GM12878 (cell line): ENCODE results near the gene PLEKHS1. TPM values are rescaled to one million over a fixed set of nuclear protein-coding genes. Genes with fewer than 3 reads are reported as not detected.

Experiments used
- ATAC-seq: fragments of 200-7000 bp; cut with Tn5 transposase; 3 replicates; pipeline ENCODE4 v1.9.1; 2020; ENCODE audit warnings: mild to moderate bottlenecking, moderate library complexity
- BruUV-seq: library from RNA; stranded (reverse); fragments of 400-500 nt; replicated peaks from 2 replicates; lab custom pipeline; 2021; lab: Mats Ljungman, UMichigan
- CTCF ChIA-PET: fragments of 300-600 bp; sonication (Branson Sonifier 250); formaldehyde crosslinking; extraction: SDS; loops from one replicate; lab custom pipeline; 2021; ENCODE audit warnings: inconsistent platforms; lab: Yijun Ruan, JAX
- POLR2A ChIA-PET: fragments of 350-600 bp; formaldehyde crosslinking; extraction: SDS; loops from one replicate; lab custom pipeline; 2021; ENCODE audit warnings: inconsistent platforms; lab: Charles Lee
- RAD21 ChIA-PET: fragments of 300-600 bp; sonication (Branson Sonifier 250); formaldehyde crosslinking; loops from one replicate; lab custom pipeline; 2023; ENCODE audit warnings: antibody characterized with exemption; ENCODE audit not compliant: unreplicated experiment; lab: Charles Lee
- SMC1A ChIA-PET: fragments of 300-600 bp; sonication (Branson Sonifier 250); formaldehyde crosslinking; loops from one replicate; lab custom pipeline; 2023; ENCODE audit not compliant: unreplicated experiment, uncharacterized antibody; lab: Charles Lee
- DNase-seq: peaks from one replicate; pipeline ENCODE4 v3.0.0-alpha.2; 2011; ENCODE audit warnings: low read depth, low spot score
- FAIRE-seq: peaks from 3 replicates; lab custom pipeline; 2011; peaks lifted over from hg19 to GRCh38; lab: Jason Lieb, UNC
- H2AFZ ChIP-seq: 2 replicates; pipeline ENCODE4 v1.6.0; 2011; ENCODE audit warnings: low read depth, low read length, control low read depth; ENCODE audit not compliant: control insufficient read depth
- H3K27ac ChIP-seq: 2 replicates; pipeline ENCODE4 v1.5.1; 2011; ENCODE audit warnings: control low read depth; ENCODE audit not compliant: control insufficient read depth, insufficient read depth
- H3K27me3 ChIP-seq, 2 experiments: replicated peaks in 1 of 2; 2 replicates each; pipeline versions ENCODE4 v1.6.0 to v1.6.1; 2011; ENCODE audit warnings: low read length in 1 of 2; ENCODE audit not compliant: control insufficient read depth in 2 of 2, insufficient read depth in 2 of 2
- H3K36me3 ChIP-seq, 2 experiments: 2 replicates each; pipeline ENCODE4 v1.5.1; 2011; ENCODE audit warnings: low read length in 1 of 2; ENCODE audit not compliant: control insufficient read depth in 2 of 2, insufficient read depth in 2 of 2
- H3K4me1 ChIP-seq: 2 replicates; pipeline ENCODE4 v1.6.1; 2011; ENCODE audit warnings: mild to moderate bottlenecking, low read length, moderate library complexity, mixed read lengths; ENCODE audit not compliant: control insufficient read depth, insufficient read depth
- H3K4me2 ChIP-seq: 2 replicates; pipeline ENCODE4 v1.6.0; 2011; ENCODE audit warnings: control low read depth; ENCODE audit not compliant: control insufficient read depth, insufficient read depth
- H3K4me3 ChIP-seq: fragments of 200-600 bp; sonication (generic); 2 replicates; pipeline ENCODE4 v1.5.1; 2016
- H3K79me2 ChIP-seq: 2 replicates; pipeline ENCODE4 v1.6.0; 2011; ENCODE audit warnings: low read length; ENCODE audit not compliant: control insufficient read depth, insufficient read depth
- H3K9ac ChIP-seq: 2 replicates; pipeline ENCODE4 v1.8.0; 2011; ENCODE audit warnings: low read length, control low read depth, mixed read lengths; ENCODE audit not compliant: control insufficient read depth, insufficient read depth
- H3K9me3 ChIP-seq: replicated peaks from 3 replicates; pipeline ENCODE4 v1.5.1; 2011; ENCODE audit warnings: mild to moderate bottlenecking, low read length; ENCODE audit not compliant: control insufficient read depth, insufficient read depth
- H4K20me1 ChIP-seq: 2 replicates; pipeline ENCODE4 v1.6.0; 2011; ENCODE audit not compliant: control insufficient read depth, insufficient read depth
- BRCA1 ChIP-seq: IDR thresholded peaks from 2 replicates; pipeline ENCODE4 v1.6.1; 2011; ENCODE audit warnings: low read depth, low read length, improper control_type of control experiment
- NBN ChIP-seq: fragments of 450-650 bp; IDR thresholded peaks from 2 replicates; pipeline ENCODE4 v1.6.1; 2016
- NR2C1 ChIP-seq: fragments of 450-650 bp; IDR thresholded peaks from 2 replicates; pipeline ENCODE4 v1.6.1; 2017; ENCODE audit warnings: antibody characterized with exemption, mild to moderate bottlenecking, moderate library complexity
- PML ChIP-seq: IDR thresholded peaks from 2 replicates; pipeline ENCODE4 v1.6.1; 2012; ENCODE audit warnings: low read length, inconsistent platforms
- POLR2AphosphoS2 ChIP-seq: IDR thresholded peaks from 2 replicates; pipeline ENCODE4 v1.6.1; 2011; ENCODE audit warnings: low read depth, mild to moderate bottlenecking, low read length, improper control_type of control experiment, moderate library complexity
- RUNX3 ChIP-seq: IDR thresholded peaks from 2 replicates; pipeline ENCODE4 v1.6.1; 2012; ENCODE audit warnings: low read length, inconsistent platforms
- SPI1 ChIP-seq: IDR thresholded peaks from 2 replicates; pipeline ENCODE4 v1.6.1; 2011; ENCODE audit warnings: low read depth, mild to moderate bottlenecking, low read length, moderate library complexity, borderline replicate concordance; ENCODE audit not compliant: insufficient read depth
- SREBF1 ChIP-seq: IDR thresholded peaks from 2 replicates; pipeline ENCODE4 v1.6.1; 2012; ENCODE audit warnings: mild to moderate bottlenecking, low read length
- TAF1 ChIP-seq: IDR thresholded peaks from 2 replicates; pipeline ENCODE4 v1.6.1; 2011; ENCODE audit warnings: mild to moderate bottlenecking, low read depth, low read length, borderline replicate concordance
- YBX1 ChIP-seq: fragments of 450-650 bp; IDR thresholded peaks from 2 replicates; pipeline ENCODE4 v1.6.1; 2016; ENCODE audit warnings: antibody characterized with exemption
- WGBS: methylation state at CpG from one replicate; pipeline ENCODE4 v1.1.6; 2016; ENCODE audit warnings: low lambda C conversion rate; ENCODE audit not compliant: insufficient replicate concordance, insufficient coverage; ENCODE audit errors: missing lambda C conversion rate; 5-methylcytosine and 5-hydroxymethylcytosine counted together
- in situ Hi-C: fragments of 300-500 bp; cut with MboI; formaldehyde crosslinking; loops from 9 replicates; pipeline ENCODE4 v1.14.3; 2018; ENCODE audit warnings: mixed read lengths
- intact Hi-C: fragments of 100-400 bp; cut with micrococcal nuclease; formaldehyde crosslinking; loops from one replicate; pipeline ENCODE4 v1.14.2; 2022; ENCODE audit not compliant: unreplicated experiment
- polyA plus RNA-seq, 11 experiments: library from polyadenylated mRNA; depleted of rRNA in 4 of 11; unstranded in 6 of 11; stranded (reverse) in 5 of 11; fragments of >200 nt; fragmentation: Nextera tagmentation in 4 of 11; fragmentation: Illumina TruSeq in 1 of 11; extraction: Ambion mirVana in 4 of 11; extraction: Trizol in 1 of 11; gene quantifications; 1 replicate in 1 of 11; 2 replicates in 10 of 11; pipeline versions ENCODE4 v1.2.1 to v1.2.3, GENCODE V29; 2011 to 2016; ENCODE audit warnings: inconsistent platforms in 2 of 11, missing spikeins in 2 of 11, low read depth in 1 of 11
- total RNA-seq, 4 experiments: library from RNA; depleted of rRNA in 3 of 4; stranded (reverse); fragments of >200 nt in 3 of 4; fragmentation: Illumina TruSeq in 1 of 4; extraction: Trizol in 1 of 4; gene quantifications; 2 replicates each; pipeline versions ENCODE4 v1.2.1 to v1.2.3, GENCODE V29; 2013 to 2021
- TF ChIP-seq, protein P1 (sequence below): IDR thresholded peaks from 2 replicates; pipeline ENCODE4 v1.6.1; 2012; ENCODE audit warnings: low read depth, low read length, improper control_type of control experiment
- TF ChIP-seq, protein P2 (sequence below): IDR thresholded peaks from 2 replicates; pipeline ENCODE4 v1.6.1; 2011; ENCODE audit warnings: low read depth, mild to moderate bottlenecking, low read length, moderate library complexity, borderline replicate concordance; ENCODE audit errors: extremely low read depth

Gene PLEKHS1
- total and polyA plus RNA-seq, 10 of the 15 experiments (the other 5 are each of a cell fraction or from before 2014, with no cell fraction given) = 0.04 to 0.17 TPM; not detected in 8

DNA sequence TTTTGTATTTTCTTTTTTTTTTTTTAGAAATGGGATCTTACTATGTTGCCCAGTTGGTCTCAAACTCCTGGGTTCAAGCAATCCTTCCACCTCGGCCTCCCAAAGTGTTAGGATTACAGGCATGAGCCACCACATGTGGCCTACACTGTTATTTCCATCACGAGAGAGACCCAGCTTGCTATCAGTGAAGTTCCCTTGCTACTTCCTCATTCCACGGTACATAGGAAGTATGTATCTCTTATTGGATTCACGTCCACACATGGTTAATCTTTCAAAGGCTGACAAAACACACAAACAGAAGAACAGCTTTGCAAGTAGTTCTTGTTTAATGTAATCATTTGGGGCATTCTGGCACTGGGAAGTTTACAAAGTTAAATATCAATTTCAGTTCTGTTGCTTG is 51.5 kb downstream of the PLEKHS1 start:
- no peak overlapping the region for H3K27ac ChIP-seq
- in situ Hi-C loops (no loop called here), intact Hi-C loops (no loop called here)
- SMC1A ChIA-PET = interaction anchor here (0.7 to 16.8 kb wide), 10 partner anchors 8 to 304 kb away, joined by 3 to 291 read pairs (median 4); no protein-coding TSS in a partner anchor
- H3K4me2 ChIP-seq = no peak overlapping the region
- no peaks in the 10 kb centered on the region for H3K9me3 ChIP-seq
- WGBS = 15% methylated on average over 4 of the region's 4 CpGs
- FAIRE-seq (no peak), DNase-seq (no peak), ATAC-seq (peak; percentile 55; the same call in 2 of the 3 replicates)
- no TSS peak for BruUV-seq
- peaks cover under 1% of the 10 kb centered on the region for H3K4me1 ChIP-seq
- RAD21 ChIA-PET = interaction anchor here (0.6 to 13.3 kb wide), 5 partner anchors 50 to 390 kb away, joined by 3 to 157 read pairs (median 4); partner anchors contain the start of gene DCLRE1A
- H3K27me3 ChIP-seq = no peaks in the 10 kb centered on the region; a peak in 1 of 4 replicates
- TF ChIP-seq NBN (no peak), SPI1 (peak; percentile 42; the same call in 1 of the 2 replicates)
- H3K9ac ChIP-seq = no peak overlapping the region
- no peaks in the 10 kb centered on the region for H3K36me3 ChIP-seq
- POLR2A ChIA-PET = interaction anchor here (0.6 kb wide), 1 partner anchor 133 kb away, joined by 4 read pairs; no protein-coding TSS in a partner anchor
- CTCF ChIA-PET = interaction anchor here (0.9 to 14.3 kb wide), 7 partner anchors 30 to 331 kb away, joined by 3 to 295 read pairs (median 3); no protein-coding TSS in a partner anchor
- H3K4me3 ChIP-seq = no peak overlapping the region
- no peaks in the 10 kb centered on the region for H3K79me2 ChIP-seq
- H4K20me1 ChIP-seq = no peaks in the 10 kb centered on the region
- peak overlapping the region; percentile 45 for H2AFZ ChIP-seq

DNA sequence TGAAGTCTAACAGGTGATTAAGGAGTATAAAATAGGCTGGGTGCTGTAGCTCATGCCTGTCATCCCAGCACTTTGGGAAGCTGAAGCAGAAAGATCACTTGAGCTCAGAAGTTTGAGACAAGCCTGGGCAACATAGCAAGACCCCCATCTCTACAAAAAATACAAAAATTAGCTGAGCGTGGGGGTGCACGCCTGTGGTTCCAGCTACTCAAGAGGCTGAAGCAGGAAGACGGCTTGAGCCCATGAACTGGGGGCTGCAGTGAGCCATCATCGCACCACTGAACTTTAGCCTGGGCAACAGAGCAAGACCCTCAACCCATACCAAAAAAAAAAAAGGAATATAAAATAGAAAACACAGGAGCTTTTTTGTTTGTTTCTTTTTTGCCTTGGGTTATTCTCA is 55.0 kb downstream of the PLEKHS1 start:
- Histone ChIP-seq H3K36me3 (no peaks in the 10 kb centered on the region), H3K9me3 (no peaks in the 10 kb centered on the region; the same call in 2 of the 3 replicates), H3K4me3 (no peak overlapping the region), H3K9ac (no peak overlapping the region), H2AFZ (no peak overlapping the region), H3K27ac (no peak overlapping the region), H3K4me2 (no peak overlapping the region), H3K4me1 (peaks cover 3% of the 10 kb centered on the region), H3K27me3 (no peaks in the 10 kb centered on the region; a peak in 2 of 4 replicates), H4K20me1 (no peaks in the 10 kb centered on the region), H3K79me2 (no peaks in the 10 kb centered on the region)
- POLR2A ChIA-PET = no interaction called here
- RAD21 ChIA-PET = interaction anchor here (0.7 to 13.3 kb wide), 3 partner anchors 8 to 297 kb away, joined by 3 to 157 read pairs (median 4); no protein-coding TSS in a partner anchor
- in situ Hi-C loops (no loop called here), intact Hi-C loops (no loop called here)
- no TSS peak for BruUV-seq
- no peak for ATAC-seq
- WGBS = 72% methylated on average over 4 of the region's 4 CpGs
- CTCF ChIA-PET = interaction anchor here (0.7 to 14.3 kb wide), 5 partner anchors 15 to 300 kb away, joined by 3 to 295 read pairs (median 4); no protein-coding TSS in a partner anchor
- no peak for DNase-seq
- SMC1A ChIA-PET = interaction anchor here (1.0 to 16.8 kb wide), 6 partner anchors 11 to 300 kb away, joined by 3 to 291 read pairs (median 4); no protein-coding TSS in a partner anchor
- FAIRE-seq = no peak
- TF ChIP-seq SREBF1 (no peak), YBX1 (no peak), RUNX3 (no peak), NR2C1 (no peak), POLR2AphosphoS2 (no peak), TAF1 (no peak), BRCA1 (no peak), PML (no peak)
- TF ChIP-seq, protein P1, sequence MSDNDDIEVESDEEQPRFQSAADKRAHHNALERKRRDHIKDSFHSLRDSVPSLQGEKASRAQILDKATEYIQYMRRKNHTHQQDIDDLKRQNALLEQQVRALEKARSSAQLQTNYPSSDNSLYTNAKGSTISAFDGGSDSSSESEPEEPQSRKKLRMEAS = no peak
- TF ChIP-seq, protein P2, sequence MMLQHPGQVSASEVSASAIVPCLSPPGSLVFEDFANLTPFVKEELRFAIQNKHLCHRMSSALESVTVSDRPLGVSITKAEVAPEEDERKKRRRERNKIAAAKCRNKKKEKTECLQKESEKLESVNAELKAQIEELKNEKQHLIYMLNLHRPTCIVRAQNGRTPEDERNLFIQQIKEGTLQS = no peak
